Trophoblast cell (in vitro differentiated cells and primary cell): ENCODE results near the gene FBXO22.
A peak's percentile ranks its signal among the peaks of the same experiment; 100 is the strongest.
"Not testable (repeated sequence)": the region's sequence is repeated elsewhere in the genome, so short reads cannot be mapped to it uniquely, and the experiment has no call there.

Source experiments
- DNase-seq, 2 donors: peaks; one replicate each; pipeline ENCODE4 v3.0.0-alpha.2; 2016
- H2AFZ ChIP-seq: 2 replicates; pipeline ENCODE4 v1.6.1; 2013; ENCODE audit warnings: low read length, moderate library complexity, mild to moderate bottlenecking; ENCODE audit not compliant: insufficient read depth, poor library complexity
- H2AK5ac ChIP-seq: 2 replicates; pipeline ENCODE4 v1.6.1; 2013; ENCODE audit warnings: mild to moderate bottlenecking, low read length
- H2BK120ac ChIP-seq: 2 replicates; pipeline ENCODE4 v1.6.1; 2013; ENCODE audit warnings: low read length, mild to moderate bottlenecking, moderate library complexity; ENCODE audit not compliant: insufficient read depth, poor library complexity
- H2BK12ac ChIP-seq: 2 replicates; pipeline ENCODE4 v1.6.1; 2013; ENCODE audit warnings: mild to moderate bottlenecking, low read length, moderate library complexity
- H2BK5ac ChIP-seq: 2 replicates; pipeline ENCODE4 v1.6.1; 2013; ENCODE audit warnings: low read length, low read depth, moderate library complexity, mild to moderate bottlenecking; ENCODE audit not compliant: poor library complexity
- H3K14ac ChIP-seq: 2 replicates; pipeline ENCODE4 v1.6.1; 2013; ENCODE audit warnings: mild to moderate bottlenecking, low read length
- H3K18ac ChIP-seq: 2 replicates; pipeline ENCODE4 v1.6.1; 2013; ENCODE audit warnings: mild to moderate bottlenecking, low read length
- H3K23ac ChIP-seq: 2 replicates; pipeline ENCODE4 v1.6.1; 2013; ENCODE audit warnings: low read length
- H3K27ac ChIP-seq: 2 replicates; pipeline ENCODE4 v1.5.1; 2013; ENCODE audit warnings: low read depth, mild to moderate bottlenecking, inconsistent platforms, low read length, moderate library complexity
- H3K27me3 ChIP-seq: 2 replicates; pipeline ENCODE4 v1.6.1; 2013; ENCODE audit warnings: inconsistent platforms, mild to moderate bottlenecking, low read length, moderate library complexity; ENCODE audit not compliant: insufficient read depth
- H3K36me3 ChIP-seq, 2 experiments: 1 replicate in 1 of 2; 2 replicates in 1 of 2; pipeline ENCODE4 v1.6.1; 2013; ENCODE audit warnings: low read length in 2 of 2, mild to moderate bottlenecking in 2 of 2, moderate library complexity in 1 of 2; ENCODE audit not compliant: insufficient read depth in 2 of 2, control insufficient read depth in 1 of 2
- H3K4ac ChIP-seq: 2 replicates; pipeline ENCODE4 v1.6.1; 2013; ENCODE audit warnings: low read depth, mild to moderate bottlenecking, low read length, moderate library complexity
- H3K4me1 ChIP-seq, 2 experiments: 1 replicate in 1 of 2; 2 replicates in 1 of 2; pipeline ENCODE4 v1.6.1; 2013; ENCODE audit warnings: low read length in 2 of 2, mild to moderate bottlenecking in 2 of 2, moderate library complexity in 1 of 2; ENCODE audit not compliant: insufficient read depth in 2 of 2, control insufficient read depth in 1 of 2
- H3K4me2 ChIP-seq: 2 replicates; pipeline ENCODE4 v1.6.1; 2013; ENCODE audit warnings: inconsistent platforms, mild to moderate bottlenecking, low read length, moderate library complexity
- H3K4me3 ChIP-seq: 2 replicates; pipeline ENCODE4 v1.5.1; 2013; ENCODE audit warnings: mild to moderate bottlenecking, low read depth, low read length, inconsistent platforms
- H3K79me1 ChIP-seq: one replicate; pipeline ENCODE4 v1.6.1; 2013; ENCODE audit warnings: low read length
- H3K79me2 ChIP-seq: 2 replicates; pipeline ENCODE4 v1.6.1; 2013; ENCODE audit warnings: low read length, mild to moderate bottlenecking; ENCODE audit not compliant: control insufficient read depth, insufficient read depth, poor library complexity
- H3K9ac ChIP-seq: 2 replicates; pipeline ENCODE4 v1.6.1; 2013; ENCODE audit warnings: mild to moderate bottlenecking, low read length
- H3K9me3 ChIP-seq: 2 replicates; pipeline ENCODE4 v1.6.1; 2013; ENCODE audit warnings: low read depth, mild to moderate bottlenecking, control low read depth, inconsistent platforms, low read length; ENCODE audit not compliant: insufficient read depth
- H4K12ac ChIP-seq: 2 replicates; pipeline ENCODE4 v1.6.1; 2013; ENCODE audit warnings: low read depth, mild to moderate bottlenecking, low read length, moderate library complexity
- H4K8ac ChIP-seq: 2 replicates; pipeline ENCODE4 v1.6.1; 2013; ENCODE audit warnings: low read depth, mild to moderate bottlenecking, low read length, moderate library complexity
- H4K91ac ChIP-seq: one replicate; pipeline ENCODE4 v1.6.1; 2013; ENCODE audit warnings: low read depth, mild to moderate bottlenecking, low read length, moderate library complexity
- WGBS: extraction: QIAGEN DNeasy Blood & Tissue Kit; methylation state at CpG from one replicate; pipeline ENCODE4 v1.1.7; 2013; ENCODE audit warnings: missing lambda C conversion rate; ENCODE audit not compliant: insufficient read length, insufficient coverage; ENCODE audit errors: extremely low coverage; 5-methylcytosine and 5-hydroxymethylcytosine counted together

FBXO22 gene

DNA sequence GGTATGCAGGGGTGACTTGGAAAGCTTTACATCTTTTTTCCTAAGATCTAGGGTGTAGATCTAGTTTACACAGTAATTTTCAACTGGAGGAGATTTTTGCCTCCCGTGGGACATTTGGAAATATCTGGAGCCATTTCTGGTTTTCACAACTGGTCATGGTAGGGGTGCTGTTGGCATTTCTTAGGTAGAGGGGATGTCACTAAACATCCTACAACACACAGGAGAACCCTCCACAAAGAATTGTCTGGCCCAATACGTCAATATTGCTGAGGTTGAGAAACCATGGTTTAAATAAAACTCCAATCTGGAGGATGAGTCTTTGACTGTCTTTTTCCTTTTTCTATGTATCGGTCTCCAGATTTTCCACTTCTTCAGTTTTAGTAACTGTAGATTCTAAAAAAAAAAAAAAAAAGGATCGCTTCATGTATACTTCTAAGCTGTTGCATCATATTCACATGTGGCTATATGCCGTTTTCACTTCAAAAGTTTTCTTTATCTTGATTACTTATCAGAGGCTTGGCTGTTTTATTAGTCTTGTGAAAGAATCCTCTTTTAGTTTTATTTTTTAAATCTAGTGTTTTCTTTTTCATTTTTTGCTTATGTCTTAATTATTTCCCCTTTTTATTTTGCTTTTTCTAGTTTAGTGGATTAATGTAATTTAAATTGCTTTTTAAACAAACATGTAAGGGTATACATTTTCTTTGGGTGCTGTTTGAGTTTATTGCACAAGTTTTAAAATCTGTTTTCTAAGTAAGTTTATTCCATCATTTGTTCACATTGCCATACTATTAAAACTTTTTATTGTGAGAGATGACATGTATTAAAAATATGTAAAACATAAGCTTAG is 39.2 kb upstream of the FBXO22 start:
- H3K9me3 ChIP-seq, result no peaks in the 10 kb centered on the region
- H2AK5ac ChIP-seq, result no peak overlapping the region
- no peak overlapping the region for H3K4me2 ChIP-seq
- no peak overlapping the region for H4K91ac ChIP-seq
- H3K18ac ChIP-seq, result no peak overlapping the region
- no peak overlapping the region for H3K14ac ChIP-seq
- H3K27ac ChIP-seq, result peak overlapping the region; percentile 41
- no peaks in the 10 kb centered on the region for H3K27me3 ChIP-seq
- peaks cover 0 to 5% of the 10 kb centered on the region in 2 experiments for H3K36me3 ChIP-seq
- H3K79me2 ChIP-seq, result peaks cover 5% of the 10 kb centered on the region
- no peak overlapping the region for H3K4me3 ChIP-seq
- H2BK12ac ChIP-seq, result no peak overlapping the region
- peak overlapping the region; percentile 94 for H3K4ac ChIP-seq
- no peak overlapping the region for H2AFZ ChIP-seq
- no peak overlapping the region for H2BK5ac ChIP-seq
- no peak overlapping the region for H3K9ac ChIP-seq
- H3K23ac ChIP-seq, result no peak overlapping the region
- H2BK120ac ChIP-seq, result no peak overlapping the region
- peaks cover 7% of the 10 kb centered on the region for H3K79me1 ChIP-seq
- H4K12ac ChIP-seq, result no peak overlapping the region
- no peak for DNase-seq
- peaks cover 8 to 13% of the 10 kb centered on the region in 2 experiments for H3K4me1 ChIP-seq
- no CpG with 5 or more reads among the region's 5 CpGs for WGBS
- H4K8ac ChIP-seq, result no peak overlapping the region

DNA sequence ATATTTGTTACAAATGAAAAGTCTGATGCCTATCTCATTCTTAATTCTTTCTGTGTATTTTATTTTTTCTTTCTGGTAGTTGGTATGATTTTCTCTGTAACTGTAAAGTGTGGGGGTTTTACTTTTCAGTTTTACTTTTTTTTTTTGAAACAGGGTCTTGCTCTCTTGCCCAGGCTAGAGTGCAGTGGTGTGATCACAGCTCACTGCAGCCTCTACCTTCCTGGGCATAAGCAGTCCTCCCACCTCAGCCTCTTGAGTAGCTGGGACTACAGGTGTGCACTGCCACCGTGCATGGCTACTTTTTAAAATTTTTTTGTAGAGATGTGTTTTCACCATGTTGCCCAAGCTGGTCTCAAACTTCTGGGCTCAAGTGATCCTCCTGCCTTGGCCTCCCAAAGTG is 37.6 kb upstream of the FBXO22 start:
- Histone ChIP-seq H3K4me1 (peaks cover 8 to 13% of the 10 kb centered on the region in 2 experiments), H3K18ac (peak overlapping the region; percentile 59), H3K4ac (peak overlapping the region; percentile 69)
- H3K27ac ChIP-seq, H2AK5ac ChIP-seq, H4K12ac ChIP-seq, H3K14ac ChIP-seq, H3K9ac ChIP-seq, H2AFZ ChIP-seq, H3K79me2 ChIP-seq, H3K23ac ChIP-seq, H3K79me1 ChIP-seq, H3K27me3 ChIP-seq, H2BK5ac ChIP-seq, H3K36me3 ChIP-seq, H4K91ac ChIP-seq, H2BK120ac ChIP-seq, H4K8ac ChIP-seq, H2BK12ac ChIP-seq, H3K9me3 ChIP-seq, H3K4me2 ChIP-seq, H3K4me3 ChIP-seq, DNase-seq: not testable (repeated sequence)
- no CpG with 5 or more reads among the region's 1 CpG for WGBS

DNA sequence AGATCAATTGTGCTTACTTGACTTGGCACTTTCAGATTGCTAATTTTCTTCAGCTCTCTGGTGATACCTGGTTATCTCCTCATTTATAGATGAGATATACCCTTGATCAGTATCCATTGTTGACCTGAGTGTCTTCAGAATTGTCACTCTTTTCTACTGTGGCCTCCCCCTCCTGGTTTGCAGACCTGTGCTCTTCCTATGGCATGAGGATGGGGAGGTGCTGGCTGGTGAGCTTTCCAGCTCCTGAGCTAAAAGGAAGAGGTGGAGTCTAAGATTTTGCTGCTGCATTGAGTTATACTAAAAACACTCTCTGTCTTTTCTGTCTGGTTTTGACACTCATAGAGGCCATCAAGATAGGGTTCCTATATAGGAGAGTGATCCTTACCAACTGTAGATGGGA is 36.8 kb upstream of the FBXO22 start:
- Histone ChIP-seq H4K91ac (no peak overlapping the region), H3K4me1 (peaks cover 5 to 9% of the 10 kb centered on the region in 2 experiments), H3K36me3 (peaks cover 3 to 9% of the 10 kb centered on the region in 2 experiments), H3K23ac (no peak overlapping the region), H2AK5ac (no peak overlapping the region), H3K27ac (no peak overlapping the region), H3K4me3 (no peak overlapping the region), H3K14ac (no peak overlapping the region), H3K79me2 (peaks cover 5% of the 10 kb centered on the region), H3K18ac (no peak overlapping the region), H2BK120ac (no peak overlapping the region), H4K8ac (no peak overlapping the region), H4K12ac (no peak overlapping the region), H2BK5ac (no peak overlapping the region), H3K79me1 (peaks cover 6% of the 10 kb centered on the region), H3K4ac (peak overlapping the region; percentile 69), H3K9ac (no peak overlapping the region), H3K4me2 (no peak overlapping the region), H3K27me3 (no peaks in the 10 kb centered on the region), H2BK12ac (no peak overlapping the region), H2AFZ (no peak overlapping the region), H3K9me3 (no peaks in the 10 kb centered on the region)
- DNase-seq, result no peak

DNA sequence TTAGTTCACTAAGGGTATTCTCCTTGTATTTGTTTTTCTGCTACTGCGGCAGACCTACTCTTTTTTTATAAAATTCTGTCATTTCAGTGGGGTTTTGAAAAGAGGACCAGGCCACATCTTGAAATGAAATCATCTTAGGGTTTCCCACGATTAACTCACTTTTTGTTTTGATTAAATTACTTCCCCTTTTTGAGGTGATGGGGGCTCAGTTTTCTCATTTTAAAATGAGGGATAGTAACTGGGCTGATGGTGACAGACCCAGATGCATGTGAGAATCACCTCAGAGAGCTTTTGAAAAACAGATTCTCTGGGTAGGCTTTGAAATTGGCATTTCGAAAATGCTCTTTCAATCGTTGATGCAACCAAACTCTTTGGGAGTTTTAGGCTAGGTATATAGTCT is 36.2 kb upstream of the FBXO22 start:
- Histone ChIP-seq H4K8ac (no peak overlapping the region), H3K4me3 (no peak overlapping the region), H2BK12ac (no peak overlapping the region), H2AK5ac (no peak overlapping the region), H3K36me3 (peaks cover 3 to 7% of the 10 kb centered on the region in 2 experiments), H2BK120ac (no peak overlapping the region), H2AFZ (no peak overlapping the region), H2BK5ac (no peak overlapping the region), H3K27me3 (no peaks in the 10 kb centered on the region), H3K79me2 (peaks cover 5% of the 10 kb centered on the region), H3K14ac (no peak overlapping the region), H3K9ac (no peak overlapping the region), H3K27ac (no peak overlapping the region), H3K18ac (no peak overlapping the region), H3K4me2 (no peak overlapping the region), H3K4me1 (peaks cover 2 to 6% of the 10 kb centered on the region in 2 experiments), H4K12ac (no peak overlapping the region), H3K23ac (no peak overlapping the region), H3K79me1 (peaks cover 5% of the 10 kb centered on the region), H3K9me3 (no peaks in the 10 kb centered on the region), H3K4ac (no peak overlapping the region), H4K91ac (no peak overlapping the region)
- DNase-seq, result no peak
- no CpG with 5 or more reads among the region's 4 CpGs for WGBS
